ENCODE data around the gene MARCHF6. TPM values are rescaled to one million over a fixed set of nuclear protein-coding genes. Genes with fewer than 3 reads are reported as not detected.

MARCHF6 gene
- total RNA-seq, 1 donor from 2014 or later, result 190 TPM

GRCh38 chr5:10400411-10400810 lies 46.9 kb downstream of the MARCHF6 start:
- Mint-ChIP-seq H3K27me3 (ENCODE audit: unreplicated experiment) (no peaks in the 10 kb centered on the region), H3K9me3 (ENCODE audit: unreplicated experiment) (no peaks in the 10 kb centered on the region), H3K36me3 (ENCODE audit: unreplicated experiment) (peaks cover 44% of the 10 kb centered on the region), H3K27ac (ENCODE audit: unreplicated experiment) (no peak overlapping the region), H3K4me1 (ENCODE audit: unreplicated experiment) (peaks cover 4% of the 10 kb centered on the region), H3K4me3 (ENCODE audit: unreplicated experiment) (no peak overlapping the region)
- no peak for TF ChIP-seq CTCF (IDR thresholded peaks at IDR 0.05)
- DNase-seq (ENCODE audit: extremely low spot score, unreplicated experiment), result no peak

GRCh38 chr5:10400831-10401230 lies 47.3 kb downstream of the MARCHF6 start:
- no peak for DNase-seq (ENCODE audit: extremely low spot score, unreplicated experiment)
- H3K36me3 Mint-ChIP-seq (ENCODE audit: unreplicated experiment), result peaks cover 44% of the 10 kb centered on the region
- H3K9me3 Mint-ChIP-seq (ENCODE audit: unreplicated experiment), result no peaks in the 10 kb centered on the region
- H3K4me1 Mint-ChIP-seq (ENCODE audit: unreplicated experiment), result peaks cover 4% of the 10 kb centered on the region
- no peak overlapping the region for H3K4me3 Mint-ChIP-seq (ENCODE audit: unreplicated experiment)
- no peak overlapping the region for H3K27ac Mint-ChIP-seq (ENCODE audit: unreplicated experiment)
- no peaks in the 10 kb centered on the region for H3K27me3 Mint-ChIP-seq (ENCODE audit: unreplicated experiment)
- TF ChIP-seq CTCF (IDR thresholded peaks at IDR 0.05), result no peak

DNA sequence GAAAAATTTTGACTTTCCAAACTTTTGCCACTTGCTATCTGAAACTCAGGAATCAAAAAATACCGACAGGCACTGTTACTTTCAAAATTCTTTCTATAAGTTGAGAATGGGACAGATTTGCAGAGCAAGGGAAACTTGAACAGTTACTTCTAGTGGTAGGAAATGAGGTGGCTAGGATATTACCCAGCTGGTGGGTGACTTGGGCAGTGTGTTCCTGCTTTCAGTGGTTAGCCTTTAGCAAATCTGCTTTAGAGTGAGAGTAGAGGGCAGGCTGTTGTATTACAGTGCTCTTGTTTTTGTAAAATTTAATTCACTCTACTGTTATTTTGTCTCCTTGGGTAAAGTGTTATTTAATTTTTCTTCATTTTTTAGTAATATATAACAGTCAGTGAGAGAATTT lies 48.0 kb downstream of the MARCHF6 start:
- Mint-ChIP-seq H3K4me1 (ENCODE audit: unreplicated experiment) (peaks cover 4% of the 10 kb centered on the region), H3K27me3 (ENCODE audit: unreplicated experiment) (no peaks in the 10 kb centered on the region), H3K9me3 (ENCODE audit: unreplicated experiment) (no peaks in the 10 kb centered on the region), H3K36me3 (ENCODE audit: unreplicated experiment) (peaks cover 42% of the 10 kb centered on the region), H3K4me3 (ENCODE audit: unreplicated experiment) (no peak overlapping the region), H3K27ac (ENCODE audit: unreplicated experiment) (no peak overlapping the region)
- DNase-seq (ENCODE audit: extremely low spot score, unreplicated experiment), result no peak
- TF ChIP-seq CTCF (IDR thresholded peaks at IDR 0.05), result no peak

Other genes with a start within 250 kb of the MARCHF6 start
- gene ATPSCKMT, start 103.8 kb upstream of the MARCHF6 start, total RNA-seq, result 20.3 and 21.6 TPM in 2 replicates
- gene CCT5, start 103.4 kb upstream of the MARCHF6 start, total RNA-seq, result 159 and 161 TPM in 2 replicates
- 23.3 and 24.2 TPM in 2 replicates for gene CMBL, start 45.8 kb upstream of the MARCHF6 start, total RNA-seq
- not detected in 2 replicates for gene ROPN1L, start 88.2 kb downstream of the MARCHF6 start, total RNA-seq
- 0.83 and 0.94 TPM in 2 replicates for gene ANKRD33B, start 210.4 kb downstream of the MARCHF6 start, total RNA-seq

All from osteocyte (in vitro differentiated cells).